IMR-90 (cell line): Measurements from ENCODE around the gene GLYATL1. TPM values are rescaled to one million over a fixed set of nuclear protein-coding genes. Genes with fewer than 3 reads are reported as not detected.

Experiments
- ATAC-seq: fragments of 200-7000 bp; cut with Tn5 transposase; 2 replicates; pipeline ENCODE4 v1.9.1; 2020; ENCODE audit warnings: low read depth, mild to moderate bottlenecking, moderate library complexity
- BruUV-seq: library from RNA; stranded (reverse); fragments of 400-500 nt; replicated peaks from 2 replicates; lab custom pipeline; 2021; lab: Mats Ljungman, UMichigan
- CTCF ChIA-PET: fragments of 300-600 bp; formaldehyde crosslinking; extraction: SDS; loops from one replicate; lab custom pipeline; 2021; ENCODE audit warnings: antibody characterized with exemption; lab: Yijun Ruan, JAX
- POLR2A ChIA-PET: fragments of 300-600 bp; sonication (Branson Sonifier 250); formaldehyde crosslinking; loops from one replicate; lab custom pipeline; 2022; ENCODE audit warnings: antibody characterized with exemption; ENCODE audit not compliant: unreplicated experiment; lab: Charles Lee
- DNase-seq: peaks from one replicate; pipeline ENCODE4 v3.0.0; 2013
- H2AFZ ChIP-seq: replicated peaks from 2 replicates; pipeline ENCODE3; 2013; ENCODE audit warnings: low read length, mild to moderate bottlenecking; ENCODE audit not compliant: poor library complexity
- H2AK5ac ChIP-seq: 2 replicates; pipeline ENCODE4 v1.6.1; 2013; ENCODE audit warnings: low read depth, low read length, inconsistent platforms
- H2AK9ac ChIP-seq: replicated peaks from 2 replicates; pipeline ENCODE3; 2013; ENCODE audit warnings: mild to moderate bottlenecking, low read depth, low read length, moderate library complexity; ENCODE audit not compliant: poor library complexity
- H2BK120ac ChIP-seq: 2 replicates; pipeline ENCODE4 v1.6.1; 2013; ENCODE audit warnings: low read depth, low read length, inconsistent platforms
- H2BK15ac ChIP-seq: 3 replicates; pipeline ENCODE4 v1.6.1; 2013; ENCODE audit warnings: low read depth, low read length, inconsistent platforms
- H2BK20ac ChIP-seq: 2 replicates; pipeline ENCODE4 v1.6.1; 2013; ENCODE audit warnings: low read depth, mild to moderate bottlenecking, inconsistent platforms, low read length, moderate library complexity
- H2BK5ac ChIP-seq: 2 replicates; pipeline ENCODE4 v1.6.1; 2013; ENCODE audit warnings: mild to moderate bottlenecking, low read depth, low read length, inconsistent platforms; ENCODE audit not compliant: poor library complexity, severe bottlenecking
- H3K14ac ChIP-seq: replicated peaks from 2 replicates; pipeline ENCODE4 v1.6.1; 2013; ENCODE audit warnings: low read depth, low read length, inconsistent platforms
- H3K18ac ChIP-seq: 2 replicates; pipeline ENCODE4 v1.6.1; 2013; ENCODE audit warnings: low read depth, low read length, control low read depth
- H3K23ac ChIP-seq: 2 replicates; pipeline ENCODE4 v1.6.1; 2013; ENCODE audit warnings: low read depth, low read length, inconsistent platforms
- H3K27ac ChIP-seq: 2 replicates; pipeline ENCODE4 v1.5.1; 2013; ENCODE audit warnings: mild to moderate bottlenecking, control low read depth, low read length; ENCODE audit not compliant: insufficient read depth
- H3K27me3 ChIP-seq: 2 replicates; pipeline ENCODE4 v1.6.1; 2013; ENCODE audit warnings: low read length; ENCODE audit not compliant: control insufficient read depth, insufficient read depth
- H3K36me3 ChIP-seq: 2 replicates; pipeline ENCODE4 v1.6.1; 2013; ENCODE audit warnings: low read length, mixed read lengths; ENCODE audit not compliant: control insufficient read depth, insufficient read depth
- H3K4ac ChIP-seq: 2 replicates; pipeline ENCODE4 v1.6.1; 2013; ENCODE audit warnings: low read depth, low read length, inconsistent platforms
- H3K4me1 ChIP-seq: 2 replicates; pipeline ENCODE4 v1.6.1; 2013; ENCODE audit warnings: low read length, mixed read lengths; ENCODE audit not compliant: control insufficient read depth, insufficient read depth
- H3K4me2 ChIP-seq: 2 replicates; pipeline ENCODE4 v1.6.1; 2013; ENCODE audit warnings: low read depth, mild to moderate bottlenecking, control low read depth, low read length, moderate library complexity
- H3K4me3 ChIP-seq: 2 replicates; pipeline ENCODE4 v1.5.1; 2013; ENCODE audit warnings: low read depth, mild to moderate bottlenecking, control low read depth, low read length, moderate library complexity; ENCODE audit not compliant: insufficient read depth
- H3K56ac ChIP-seq: 2 replicates; pipeline ENCODE4 v1.6.1; 2013; ENCODE audit warnings: low read length, inconsistent platforms; ENCODE audit not compliant: insufficient read depth; ENCODE audit errors: extremely low read depth
- H3K79me1 ChIP-seq, 2 experiments: 2 replicates each; pipeline ENCODE4 v1.6.1; 2013; ENCODE audit warnings: low read length in 2 of 2, inconsistent platforms in 1 of 2, low read depth in 1 of 2
- H3K9ac ChIP-seq: 2 replicates; pipeline ENCODE4 v1.6.1; 2013; ENCODE audit warnings: low read depth, low read length, control low read depth
- H3K9me1 ChIP-seq: 2 replicates; pipeline ENCODE4 v1.6.1; 2013; ENCODE audit warnings: low read length, inconsistent platforms; ENCODE audit not compliant: insufficient read depth
- H3K9me3 ChIP-seq: 2 replicates; pipeline ENCODE4 v1.6.1; 2013; ENCODE audit warnings: low read length; ENCODE audit not compliant: control insufficient read depth, insufficient read depth
- H4K20me1 ChIP-seq: 2 replicates; pipeline ENCODE4 v1.6.1; 2013; ENCODE audit warnings: low read length, inconsistent platforms; ENCODE audit not compliant: insufficient read depth
- H4K5ac ChIP-seq: 2 replicates; pipeline ENCODE4 v1.6.1; 2013; ENCODE audit warnings: mild to moderate bottlenecking, low read depth, low read length, control low read depth
- H4K8ac ChIP-seq, 2 experiments: 2 replicates each; pipeline ENCODE4 v1.6.1; 2013; ENCODE audit warnings: low read depth in 2 of 2, low read length in 2 of 2, control low read depth in 1 of 2, inconsistent platforms in 1 of 2
- H4K91ac ChIP-seq: 2 replicates; pipeline ENCODE4 v1.6.1; 2013; ENCODE audit warnings: low read depth, low read length, inconsistent platforms; ENCODE audit not compliant: insufficient read depth
- CEBPB ChIP-seq: IDR thresholded peaks from 2 replicates; pipeline ENCODE4 v1.6.1; 2012; ENCODE audit warnings: low read depth, low read length, improper control_type of control experiment
- FOS ChIP-seq: fragments of 150-350 bp; IDR thresholded peaks from 2 replicates; pipeline ENCODE4 v1.6.1; 2016; ENCODE audit warnings: low read depth, low read length
- WGBS, 2 experiments: methylation state at CpG; one replicate each; pipeline versions ENCODE4 v1.1.5 to v1.1.7; 2013; ENCODE audit warnings: missing lambda C conversion rate in 2 of 2; ENCODE audit not compliant: insufficient read length in 1 of 2; ENCODE audit errors: extremely low coverage in 2 of 2; 5-methylcytosine and 5-hydroxymethylcytosine counted together
- dilution Hi-C: fragments of 300-500 bp; cut with HindIII; formaldehyde crosslinking; loops from one replicate; pipeline ENCODE4 v1.14.3; 2018; ENCODE audit warnings: low sequenced_read_pairs; ENCODE audit not compliant: unreplicated experiment
- in situ Hi-C: fragments of 300-500 bp; cut with MboI; formaldehyde crosslinking; loops from 3 replicates; pipeline ENCODE4 v1.14.3; 2019; ENCODE audit warnings: low sequenced_read_pairs, inconsistent platforms, mixed read lengths
- intact Hi-C: fragments of 100-400 bp; cut with micrococcal nuclease; formaldehyde crosslinking; loops from 2 replicates; pipeline ENCODE4 v1.10.0; 2022
- polyA plus RNA-seq, 3 experiments: library from polyadenylated mRNA; depleted of rRNA; stranded (reverse); fragments of >200 nt; gene quantifications; 2 replicates each; pipeline ENCODE4 v1.2.3, GENCODE V29; 2012; ENCODE audit warnings: low replicate concordance in 1 of 3
- total RNA-seq: library from RNA; depleted of rRNA; stranded (reverse); fragments of >200 nt; gene quantifications from 2 replicates; pipeline ENCODE4 v1.2.3, GENCODE V29; 2012
- TF ChIP-seq, protein P1 (sequence below): conservative IDR thresholded peaks from 2 replicates; pipeline ENCODE4 v1.5.1; 2012; ENCODE audit warnings: mild to moderate bottlenecking, low read depth, low read length, improper control_type of control experiment

GLYATL1 gene
- total and polyA plus RNA-seq, 2 of the 4 experiments (the other 2 are of a cell fraction), result 0.54 to 0.58 TPM

- Histone ChIP-seq H2BK120ac (no peak overlapping the region), H3K4me2 (no peak overlapping the region), H2BK15ac (no peak overlapping the region), H3K79me1 (no peaks in the 10 kb centered on the region), H3K27me3 (no peaks in the 10 kb centered on the region), H3K27ac (no peak overlapping the region), H4K8ac (0 out of 4 replicates have a peak overlapping the region, but pooled peaks of 1 of the 2 experiments have one; percentile 9), H2BK5ac (peak overlapping the region; percentile 28), H4K91ac (no peak overlapping the region), H3K4me3 (no peak overlapping the region), H4K20me1 (no peaks in the 10 kb centered on the region), H3K9me3 (no peaks in the 10 kb centered on the region), H3K14ac (no peak overlapping the region), H4K5ac (no peak overlapping the region), H3K9ac (no peak overlapping the region), H2AK5ac (no peak overlapping the region), H3K9me1 (no peaks in the 10 kb centered on the region; the same call in 1 of the 2 replicates), H3K23ac (no peak overlapping the region), H3K4ac (no peak overlapping the region), H2BK20ac (no peak overlapping the region), H3K4me1 (peaks cover 3% of the 10 kb centered on the region; the same call in 1 of the 2 replicates), H3K36me3 (no peaks in the 10 kb centered on the region), H3K56ac (no peak overlapping the region), H2AK9ac (no peak overlapping the region), H2AFZ (no peak overlapping the region), H3K18ac (no peak overlapping the region)
- TF ChIP-seq, protein P1, sequence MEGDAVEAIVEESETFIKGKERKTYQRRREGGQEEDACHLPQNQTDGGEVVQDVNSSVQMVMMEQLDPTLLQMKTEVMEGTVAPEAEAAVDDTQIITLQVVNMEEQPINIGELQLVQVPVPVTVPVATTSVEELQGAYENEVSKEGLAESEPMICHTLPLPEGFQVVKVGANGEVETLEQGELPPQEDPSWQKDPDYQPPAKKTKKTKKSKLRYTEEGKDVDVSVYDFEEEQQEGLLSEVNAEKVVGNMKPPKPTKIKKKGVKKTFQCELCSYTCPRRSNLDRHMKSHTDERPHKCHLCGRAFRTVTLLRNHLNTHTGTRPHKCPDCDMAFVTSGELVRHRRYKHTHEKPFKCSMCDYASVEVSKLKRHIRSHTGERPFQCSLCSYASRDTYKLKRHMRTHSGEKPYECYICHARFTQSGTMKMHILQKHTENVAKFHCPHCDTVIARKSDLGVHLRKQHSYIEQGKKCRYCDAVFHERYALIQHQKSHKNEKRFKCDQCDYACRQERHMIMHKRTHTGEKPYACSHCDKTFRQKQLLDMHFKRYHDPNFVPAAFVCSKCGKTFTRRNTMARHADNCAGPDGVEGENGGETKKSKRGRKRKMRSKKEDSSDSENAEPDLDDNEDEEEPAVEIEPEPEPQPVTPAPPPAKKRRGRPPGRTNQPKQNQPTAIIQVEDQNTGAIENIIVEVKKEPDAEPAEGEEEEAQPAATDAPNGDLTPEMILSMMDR, result no peak
- TF ChIP-seq CEBPB, result peak; percentile 73
- peak; percentile 32; the same call in 1 of the 2 replicates for TF ChIP-seq FOS
- peak; percentile 58 for ATAC-seq
- ChIA-PET CTCF (interaction anchor here (0.6 to 2.0 kb wide), 2 partner anchors 10 to 215 kb away, joined by 3 to 6 read pairs; no protein-coding TSS in a partner anchor), POLR2A (no interaction called here)
- WGBS, 2 experiments, result no CpG with 5 or more reads among the region's 1 CpG
- DNase-seq, result peak; percentile 79
- intact Hi-C loops (loop anchor here (2.0 kb wide), 1 partner anchor 22 kb away; no protein-coding TSS in a partner anchor), dilution Hi-C loops (no loop called here), in situ Hi-C loops (no loop called here)
- BruUV-seq, result no TSS peak
Observed at GRCh38 chr11:58926695-58927094, 12.6 kb upstream of the GLYATL1 start.
